ENCODE measurements around the gene COG2.

Gene COG2

GRCh38 chr1:230699716-230700115 is 57.4 kb downstream of the COG2 start:
- DNase-seq (ENCODE audit: low read depth) = no peak
- TF ChIP-seq CTCF (conservative IDR thresholded peaks at IDR 0.05; ENCODE audit: low read depth, low read length) = no peak
- no peak overlapping the region for H3K4me3 ChIP-seq (ENCODE audit: low read length)

GRCh38 chr1:230700132-230700531 is 57.9 kb downstream of the COG2 start:
- no peak for TF ChIP-seq CTCF (conservative IDR thresholded peaks at IDR 0.05; ENCODE audit: low read depth, low read length)
- no peak for DNase-seq (ENCODE audit: low read depth)
- no peak overlapping the region for H3K4me3 ChIP-seq (ENCODE audit: low read length)

GRCh38 chr1:230701434-230701833 is 59.2 kb downstream of the COG2 start:
- no peak for DNase-seq (ENCODE audit: low read depth)
- TF ChIP-seq CTCF (conservative IDR thresholded peaks at IDR 0.05; ENCODE audit: low read depth, low read length) = no peak
- no peak overlapping the region for H3K4me3 ChIP-seq (ENCODE audit: low read length)

- no peak for DNase-seq (ENCODE audit: low read depth)
- H3K4me3 ChIP-seq (ENCODE audit: low read length) = no peak overlapping the region
- TF ChIP-seq CTCF (conservative IDR thresholded peaks at IDR 0.05; ENCODE audit: low read depth, low read length) = no peak
These were observed 59.9 kb downstream of the COG2 start for GRCh38 chr1:230701895-230702768.

- DNase-seq (ENCODE audit: low read depth) = no peak
- no peak overlapping the region for H3K4me3 ChIP-seq (ENCODE audit: low read length)
- TF ChIP-seq CTCF (conservative IDR thresholded peaks at IDR 0.05; ENCODE audit: low read depth, low read length) = no peak
These were observed 60.8 kb downstream of the COG2 start for GRCh38 chr1:230702934-230703678.

GRCh38 chr1:230703679-230704385 is 61.6 kb downstream of the COG2 start:
- TF ChIP-seq CTCF (conservative IDR thresholded peaks at IDR 0.05; ENCODE audit: low read depth, low read length) = no peak
- no peak for DNase-seq (ENCODE audit: low read depth)

More at GRCh38 chr1:230703679-230704385, 61.6 kb downstream of the COG2 start:
- no peak overlapping the region for H3K4me3 ChIP-seq (ENCODE audit: low read length)

Measured in retinal pigment epithelial cell (primary cell).